Glutamatergic neuron (in vitro differentiated cells): ENCODE data around the gene JMY. TPM values are rescaled to one million over a fixed set of nuclear protein-coding genes. Genes with fewer than 3 reads are reported as not detected.
A peak's percentile ranks its signal among the peaks of the same experiment; 100 is the strongest.

ENCODE experiments used
- DNase-seq: peaks from one replicate; pipeline ENCODE4 v3.0.0; 2022
- H3K27ac Mint-ChIP-seq: one replicate; pipeline ENCODE4 v1.8.0; 2020; ENCODE audit warnings: mild to moderate bottlenecking, mixed read lengths, inconsistent platforms; ENCODE audit not compliant: unreplicated experiment
- H3K27me3 Mint-ChIP-seq: one replicate; pipeline ENCODE4 v1.8.0; 2020; ENCODE audit warnings: mild to moderate bottlenecking, moderate library complexity, mixed read lengths, inconsistent platforms; ENCODE audit not compliant: unreplicated experiment
- H3K36me3 Mint-ChIP-seq: one replicate; pipeline ENCODE4 v1.8.0; 2020; ENCODE audit warnings: mild to moderate bottlenecking, mixed read lengths, inconsistent platforms; ENCODE audit not compliant: unreplicated experiment
- H3K4me1 Mint-ChIP-seq: one replicate; pipeline ENCODE4 v1.8.0; 2020; ENCODE audit warnings: mild to moderate bottlenecking, low read depth, mixed read lengths, inconsistent platforms; ENCODE audit not compliant: unreplicated experiment
- H3K4me3 Mint-ChIP-seq: one replicate; pipeline ENCODE4 v1.8.0; 2020; ENCODE audit warnings: mild to moderate bottlenecking, mixed read lengths, inconsistent platforms; ENCODE audit not compliant: unreplicated experiment
- H3K9me3 Mint-ChIP-seq: one replicate; pipeline ENCODE4 v1.8.0; 2020; ENCODE audit warnings: mild to moderate bottlenecking, moderate library complexity, mixed read lengths, inconsistent platforms; ENCODE audit not compliant: unreplicated experiment
- total RNA-seq: library from RNA; stranded (reverse); fragmentation: NEBNext Ultra II Directional; extraction: Animal tissue kit (Norgen Biotek cat#: 25700); gene quantifications from one replicate; pipeline ENCODE4 v1.2.1, GENCODE V29; 2021; ENCODE audit not compliant: unreplicated experiment
- TF ChIP-seq, protein P1 (sequence below): fragments of 200-600 bp; sonication (generic); IDR thresholded peaks from one replicate; pipeline ENCODE4 v1.5.0; 2021; ENCODE audit not compliant: partially characterized antibody, unreplicated experiment

Gene JMY
- total RNA-seq, 1 donor from 2014 or later, result 22.2 TPM

DNA sequence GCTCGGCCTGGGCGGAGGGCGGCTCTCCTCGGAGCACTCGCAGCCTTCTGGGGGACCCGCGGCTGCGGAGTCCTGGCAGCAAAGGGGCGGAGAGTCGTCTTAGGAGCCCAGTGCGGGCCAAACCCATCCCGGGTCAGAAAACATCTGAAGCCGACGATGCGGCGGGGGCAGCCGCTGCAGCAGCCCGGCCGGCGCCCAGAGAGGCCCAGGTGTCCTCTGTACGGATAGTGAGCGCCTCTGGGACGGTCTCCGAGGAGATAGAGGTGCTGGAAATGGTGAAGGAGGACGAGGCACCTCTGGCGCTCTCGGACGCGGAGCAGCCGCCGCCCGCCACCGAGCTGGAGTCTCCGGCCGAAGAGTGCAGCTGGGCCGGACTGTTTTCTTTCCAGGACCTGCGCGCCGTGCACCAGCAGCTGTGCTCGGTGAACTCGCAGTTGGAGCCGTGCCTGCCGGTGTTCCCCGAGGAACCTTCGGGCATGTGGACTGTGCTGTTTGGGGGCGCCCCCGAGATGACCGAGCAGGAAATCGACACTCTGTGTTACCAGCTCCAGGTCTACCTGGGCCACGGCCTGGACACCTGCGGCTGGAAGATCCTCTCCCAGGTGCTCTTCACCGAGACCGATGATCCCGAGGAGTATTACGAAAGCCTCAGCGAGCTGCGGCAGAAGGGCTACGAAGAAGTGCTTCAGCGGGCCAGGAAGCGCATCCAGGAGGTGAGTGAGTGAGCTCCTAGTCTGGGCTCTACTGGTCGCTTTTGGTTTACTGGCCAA lies 1.2 kb downstream of the JMY start:
- Mint-ChIP-seq H3K36me3 (no peaks in the 10 kb centered on the region), H3K27me3 (peaks cover 16% of the 10 kb centered on the region), H3K27ac (peak overlapping the region; percentile 89), H3K4me1 (peaks cover 14% of the 10 kb centered on the region), H3K4me3 (peak overlapping the region; percentile 92), H3K9me3 (peaks cover 11% of the 10 kb centered on the region)
- peak; percentile 56 for DNase-seq
- TF ChIP-seq, protein P1, sequence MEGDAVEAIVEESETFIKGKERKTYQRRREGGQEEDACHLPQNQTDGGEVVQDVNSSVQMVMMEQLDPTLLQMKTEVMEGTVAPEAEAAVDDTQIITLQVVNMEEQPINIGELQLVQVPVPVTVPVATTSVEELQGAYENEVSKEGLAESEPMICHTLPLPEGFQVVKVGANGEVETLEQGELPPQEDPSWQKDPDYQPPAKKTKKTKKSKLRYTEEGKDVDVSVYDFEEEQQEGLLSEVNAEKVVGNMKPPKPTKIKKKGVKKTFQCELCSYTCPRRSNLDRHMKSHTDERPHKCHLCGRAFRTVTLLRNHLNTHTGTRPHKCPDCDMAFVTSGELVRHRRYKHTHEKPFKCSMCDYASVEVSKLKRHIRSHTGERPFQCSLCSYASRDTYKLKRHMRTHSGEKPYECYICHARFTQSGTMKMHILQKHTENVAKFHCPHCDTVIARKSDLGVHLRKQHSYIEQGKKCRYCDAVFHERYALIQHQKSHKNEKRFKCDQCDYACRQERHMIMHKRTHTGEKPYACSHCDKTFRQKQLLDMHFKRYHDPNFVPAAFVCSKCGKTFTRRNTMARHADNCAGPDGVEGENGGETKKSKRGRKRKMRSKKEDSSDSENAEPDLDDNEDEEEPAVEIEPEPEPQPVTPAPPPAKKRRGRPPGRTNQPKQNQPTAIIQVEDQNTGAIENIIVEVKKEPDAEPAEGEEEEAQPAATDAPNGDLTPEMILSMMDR, result no peak

DNA sequence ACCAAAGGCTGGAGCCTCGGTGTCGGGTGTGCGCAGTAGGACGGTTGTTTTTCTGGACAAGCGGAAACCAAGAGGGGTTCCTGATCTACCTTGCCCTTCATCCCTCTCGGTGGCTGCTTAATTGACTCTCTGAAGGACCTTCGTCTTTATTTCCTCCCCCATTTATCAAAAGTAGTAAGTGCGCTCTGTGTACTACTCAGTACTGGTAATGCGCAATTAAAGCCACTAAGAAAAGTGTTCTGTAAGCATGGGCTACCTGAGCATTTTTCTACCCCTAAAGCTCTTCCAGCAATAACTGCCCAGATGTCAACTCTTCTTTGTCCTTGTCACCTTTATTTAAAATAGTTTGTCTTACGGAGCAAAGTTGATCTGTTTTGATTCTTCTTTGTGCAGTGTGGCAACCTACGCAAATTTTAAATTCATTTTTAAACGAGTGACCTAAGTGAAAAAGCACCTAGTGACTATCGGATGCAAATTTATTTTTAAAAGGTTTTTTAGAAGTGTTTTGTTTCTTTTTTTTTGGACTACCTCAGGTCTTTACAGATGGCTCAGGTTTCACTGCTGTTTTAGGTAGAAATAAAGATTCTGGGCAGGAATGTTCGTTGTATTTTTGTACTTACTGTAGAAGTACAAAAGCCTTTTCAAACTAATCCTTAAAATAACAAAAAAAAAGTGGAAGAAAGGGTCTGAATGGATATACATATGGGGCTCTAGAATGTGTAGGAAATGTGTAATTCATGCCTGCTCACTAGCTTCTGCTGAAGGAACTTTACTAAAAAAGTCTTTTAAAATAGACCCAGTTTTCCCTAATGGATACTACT lies 2.0 kb downstream of the JMY start:
- H3K4me3 Mint-ChIP-seq, result peak overlapping the region; percentile 92
- peaks cover 17% of the 10 kb centered on the region for H3K27me3 Mint-ChIP-seq
- H3K36me3 Mint-ChIP-seq, result no peaks in the 10 kb centered on the region
- peaks cover 17% of the 10 kb centered on the region for H3K4me1 Mint-ChIP-seq
- peak overlapping the region; percentile 89 for H3K27ac Mint-ChIP-seq
- no peak for DNase-seq
- H3K9me3 Mint-ChIP-seq, result peaks cover 11% of the 10 kb centered on the region
- TF ChIP-seq, protein P1, result no peak

DNA sequence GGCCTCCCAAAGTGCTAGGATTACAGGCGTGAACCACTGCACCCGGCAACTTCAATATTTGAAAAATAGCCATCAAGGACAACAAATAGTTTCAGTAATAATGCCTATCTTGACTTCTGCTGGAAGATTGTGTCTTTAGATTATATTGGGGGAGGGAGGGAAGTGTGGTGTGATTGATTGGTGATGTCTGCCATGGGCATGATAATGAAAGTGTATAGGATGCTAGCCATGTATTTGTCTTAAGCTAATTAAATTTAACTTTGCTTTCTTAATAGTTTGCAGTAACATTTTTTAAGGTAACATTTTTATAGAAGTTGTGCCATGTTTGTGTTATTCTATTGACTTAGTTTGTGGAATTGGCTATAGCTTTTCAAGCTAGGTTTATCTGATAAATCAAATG lies 4.6 kb downstream of the JMY start:
- DNase-seq, result no peak
- TF ChIP-seq, protein P1, result no peak
- peaks cover 15% of the 10 kb centered on the region for H3K27me3 Mint-ChIP-seq
- peak overlapping the region; percentile 31 for H3K4me3 Mint-ChIP-seq
- H3K9me3 Mint-ChIP-seq, result peaks cover 7% of the 10 kb centered on the region
- H3K4me1 Mint-ChIP-seq, result peaks cover 20% of the 10 kb centered on the region
- H3K36me3 Mint-ChIP-seq, result no peaks in the 10 kb centered on the region
- no peak overlapping the region for H3K27ac Mint-ChIP-seq

DNA sequence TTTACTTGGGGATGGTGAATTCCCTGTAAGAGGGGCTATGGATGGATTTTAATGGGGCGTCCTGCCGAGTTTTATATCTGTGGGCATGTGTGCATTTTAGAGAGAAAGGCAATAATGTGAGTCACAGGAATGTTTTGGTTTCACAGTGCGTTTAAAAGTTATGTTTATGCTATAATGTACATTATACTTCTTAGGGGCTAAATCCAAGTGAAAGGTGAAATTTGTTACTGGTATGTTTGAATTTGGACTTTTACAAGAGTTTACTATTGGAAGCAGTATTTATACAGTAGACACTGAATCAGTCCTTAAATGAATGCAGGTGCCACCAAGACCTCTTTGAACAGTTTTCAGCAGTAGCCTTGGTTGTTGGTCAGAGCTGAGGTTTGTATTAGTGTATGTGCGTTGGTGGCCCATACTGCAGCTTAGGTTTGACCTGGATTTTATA lies 5.6 kb downstream of the JMY start:
- Mint-ChIP-seq H3K27ac (no peak overlapping the region), H3K36me3 (no peaks in the 10 kb centered on the region), H3K4me3 (peak overlapping the region; percentile 42), H3K4me1 (peaks cover 19% of the 10 kb centered on the region), H3K27me3 (peaks cover 12% of the 10 kb centered on the region), H3K9me3 (peaks cover 5% of the 10 kb centered on the region)
- DNase-seq, result no peak
- TF ChIP-seq, protein P1, result no peak
